Neural progenitor cell (in vitro differentiated cells): Measurements from ENCODE around the gene ESRRA. TPM values are rescaled to one million over a fixed set of nuclear protein-coding genes. Genes with fewer than 3 reads are reported as not detected.

Experiments
- DNase-seq: peaks from one replicate; pipeline ENCODE4 v3.0.0-alpha.2; 2016; ENCODE audit warnings: low spot score
- H2AFZ ChIP-seq: fragments of 200-600 bp; sonication (generic); replicated peaks from 2 replicates; pipeline ENCODE4 v1.6.1; 2016; ENCODE audit warnings: antibody characterized with exemption
- H3F3A ChIP-seq: fragments of 200-600 bp; sonication (generic); 2 replicates; pipeline ENCODE4 v1.6.1; 2016; ENCODE audit warnings: antibody characterized with exemption, low read depth
- H3K27ac ChIP-seq: fragments of 200-600 bp; sonication (generic); 2 replicates; pipeline ENCODE4 v1.5.1; 2016; ENCODE audit warnings: mild to moderate bottlenecking
- H3K27me3 ChIP-seq: fragments of 200-600 bp; sonication (generic); 2 replicates; pipeline ENCODE4 v1.6.1; 2016; ENCODE audit warnings: mild to moderate bottlenecking, moderate library complexity
- H3K36me3 ChIP-seq: fragments of 200-600 bp; sonication (generic); 2 replicates; pipeline ENCODE4 v1.5.1; 2016
- H3K4me1 ChIP-seq: fragments of 200-600 bp; sonication (generic); 2 replicates; pipeline ENCODE4 v1.6.1; 2016; ENCODE audit warnings: mixed run types
- H3K4me2 ChIP-seq: fragments of 200-600 bp; sonication (generic); 2 replicates; pipeline ENCODE4 v1.6.1; 2016
- H3K4me3 ChIP-seq: fragments of 200-600 bp; sonication (generic); 2 replicates; pipeline ENCODE4 v1.5.1; 2016
- H3K79me2 ChIP-seq: fragments of 200-600 bp; sonication (generic); 2 replicates; pipeline ENCODE4 v1.6.1; 2016; ENCODE audit warnings: low read depth
- H3K9ac ChIP-seq: fragments of 200-600 bp; sonication (generic); 2 replicates; pipeline ENCODE4 v1.6.1; 2016
- H3K9me3 ChIP-seq: fragments of 200-600 bp; sonication (generic); 2 replicates; pipeline ENCODE4 v1.5.1; 2016; ENCODE audit warnings: low read depth
- H4K20me1 ChIP-seq: fragments of 200-600 bp; sonication (generic); 2 replicates; pipeline ENCODE4 v1.6.1; 2016; ENCODE audit warnings: low read depth
- H3K27ac Mint-ChIP-seq: 3 replicates; pipeline ENCODE4 v1.8.0; 2021; ENCODE audit warnings: mixed read lengths
- H3K27me3 Mint-ChIP-seq: 2 replicates; pipeline ENCODE4 v1.8.0; 2022; ENCODE audit warnings: low read depth, mild to moderate bottlenecking, inconsistent platforms, moderate library complexity, mixed read lengths; ENCODE audit not compliant: insufficient read depth
- H3K36me3 Mint-ChIP-seq: 3 replicates; pipeline ENCODE4 v1.8.0; 2021; ENCODE audit warnings: mixed read lengths
- H3K4me1 Mint-ChIP-seq: 3 replicates; pipeline ENCODE4 v1.8.0; 2021; ENCODE audit warnings: mixed read lengths
- H3K4me3 Mint-ChIP-seq: 3 replicates; pipeline ENCODE4 v1.8.0; 2021; ENCODE audit warnings: mild to moderate bottlenecking, moderate library complexity, mixed read lengths
- H3K9me3 Mint-ChIP-seq: 3 replicates; pipeline ENCODE4 v1.8.0; 2020; ENCODE audit warnings: mixed read lengths
- CTCF ChIP-seq: fragments of 200-600 bp; sonication (generic); IDR thresholded peaks from 2 replicates; pipeline ENCODE4 v1.5.1; 2017; ENCODE audit warnings: antibody characterized with exemption, mild to moderate bottlenecking
- EZH2 ChIP-seq: fragments of 200-600 bp; sonication (generic); IDR thresholded peaks from 2 replicates; pipeline ENCODE4 v1.6.1; 2017; ENCODE audit warnings: antibody characterized with exemption, mild to moderate bottlenecking, moderate library complexity
- EZH2phosphoT487 ChIP-seq: fragments of 200-600 bp; sonication (generic); IDR thresholded peaks from 2 replicates; pipeline ENCODE4 v1.6.1; 2017; ENCODE audit warnings: antibody characterized with exemption
- total RNA-seq: library from RNA; depleted of rRNA; stranded (reverse); fragments of >200 nt; gene quantifications from 2 replicates; pipeline ENCODE4 v1.2.3, GENCODE V29; 2015; ENCODE audit warnings: low replicate concordance

Gene ESRRA
- total RNA-seq, 1 donor from 2014 or later = 5.5 TPM

GRCh38 chr11:64318766-64319761 lies 13.7 kb downstream of the ESRRA start:
- Mint-ChIP-seq H3K4me1 (peaks cover 17% of the 10 kb centered on the region), H3K27ac (peak overlapping the region; percentile 30), H3K36me3 (peaks cover 12% of the 10 kb centered on the region), H3K4me3 (peak overlapping the region; percentile 95), H3K27me3 (peaks cover 8% of the 10 kb centered on the region), H3K9me3 (no peaks in the 10 kb centered on the region)
- H3K4me2 ChIP-seq = peak overlapping the region; percentile 72
- peaks cover 12% of the 10 kb centered on the region for H4K20me1 ChIP-seq
- peaks cover 12% of the 10 kb centered on the region for H3K4me1 ChIP-seq
- H3F3A ChIP-seq = peaks cover 29% of the 10 kb centered on the region
- H3K9ac ChIP-seq = peak overlapping the region; percentile 55
- no peak for DNase-seq
- H2AFZ ChIP-seq = peak overlapping the region; percentile 78
- H3K36me3 ChIP-seq = no peaks in the 10 kb centered on the region
- H3K9me3 ChIP-seq = no peaks in the 10 kb centered on the region
- H3K27me3 ChIP-seq = no peaks in the 10 kb centered on the region
- peak overlapping the region; percentile 82 for H3K4me3 ChIP-seq
- TF ChIP-seq EZH2 (no peak), CTCF (no peak), EZH2phosphoT487 (no peak)
- no peak overlapping the region for H3K27ac ChIP-seq
- peaks cover 26% of the 10 kb centered on the region for H3K79me2 ChIP-seq

- Histone ChIP-seq H3K4me1 (peaks cover 12% of the 10 kb centered on the region), H3K4me3 (no peak overlapping the region), H3K9ac (no peak overlapping the region), H3F3A (peaks cover 23% of the 10 kb centered on the region), H3K9me3 (no peaks in the 10 kb centered on the region), H3K27me3 (no peaks in the 10 kb centered on the region), H3K4me2 (no peak overlapping the region), H3K79me2 (peaks cover 26% of the 10 kb centered on the region), H4K20me1 (peaks cover 12% of the 10 kb centered on the region), H3K27ac (no peak overlapping the region), H2AFZ (no peak overlapping the region), H3K36me3 (no peaks in the 10 kb centered on the region)
- H3K36me3 Mint-ChIP-seq = peaks cover 10% of the 10 kb centered on the region
- H3K27me3 Mint-ChIP-seq = peaks cover 8% of the 10 kb centered on the region
- H3K4me3 Mint-ChIP-seq = peak overlapping the region; percentile 66
- no peaks in the 10 kb centered on the region for H3K9me3 Mint-ChIP-seq
- TF ChIP-seq EZH2 (no peak), EZH2phosphoT487 (no peak), CTCF (no peak)
- no peak overlapping the region for H3K27ac Mint-ChIP-seq
- no peak for DNase-seq
- peaks cover 15% of the 10 kb centered on the region for H3K4me1 Mint-ChIP-seq
Observed at GRCh38 chr11:64320556-64320955, 15.2 kb downstream of the ESRRA start.

GRCh38 chr11:64321026-64321425 lies 15.7 kb downstream of the ESRRA start:
- Histone ChIP-seq H3K9me3 (no peaks in the 10 kb centered on the region), H3K4me2 (no peak overlapping the region), H3K79me2 (peaks cover 25% of the 10 kb centered on the region), H3K4me1 (peaks cover 12% of the 10 kb centered on the region), H3K27me3 (no peaks in the 10 kb centered on the region), H3K9ac (no peak overlapping the region), H4K20me1 (peaks cover 10% of the 10 kb centered on the region), H3K36me3 (no peaks in the 10 kb centered on the region), H3K27ac (no peak overlapping the region), H3K4me3 (no peak overlapping the region), H2AFZ (no peak overlapping the region), H3F3A (peaks cover 21% of the 10 kb centered on the region)
- Mint-ChIP-seq H3K4me1 (peaks cover 15% of the 10 kb centered on the region), H3K27ac (no peak overlapping the region), H3K27me3 (peaks cover 8% of the 10 kb centered on the region), H3K9me3 (no peaks in the 10 kb centered on the region), H3K4me3 (peak overlapping the region; percentile 72), H3K36me3 (peaks cover 10% of the 10 kb centered on the region)
- no peak for DNase-seq
- TF ChIP-seq EZH2 = no peak
- TF ChIP-seq CTCF = no peak
- TF ChIP-seq EZH2phosphoT487 = no peak
